Hematopoietic multipotent progenitor cell treated with erythropoietin and hydrocortisone succinate and interleukin-3 and kit ligand, for 17 days (in vitro differentiated cells): ENCODE measurements around the gene WNT3A.
A peak's percentile ranks its signal among the peaks of the same experiment; 100 is the strongest.

Experiments
- DNase-seq: peaks from one replicate; pipeline ENCODE4 v3.0.0-alpha.2; 2015; ENCODE audit warnings: low spot score

The WNT3A gene

DNA sequence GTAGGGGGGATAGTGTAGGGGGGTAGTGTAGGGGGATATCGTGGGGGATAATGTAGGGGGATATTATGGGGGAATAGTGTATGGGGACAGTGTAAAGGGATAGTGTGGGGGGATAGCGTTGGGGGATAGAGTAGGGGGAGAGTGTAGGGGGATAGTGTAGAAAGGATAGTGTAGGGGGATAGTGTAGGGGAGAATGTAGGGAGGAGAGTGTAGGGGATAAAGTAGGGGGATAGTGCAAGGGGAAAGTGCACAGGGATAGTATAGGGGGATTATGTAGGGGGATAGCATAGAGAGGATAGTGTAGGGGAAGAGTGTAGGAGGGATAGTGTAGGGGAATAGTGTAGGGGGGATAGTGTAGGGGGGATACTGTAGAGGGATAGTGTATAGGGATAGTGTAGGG is 63.4 kb downstream of the WNT3A start:
- DNase-seq: no peak

DNA sequence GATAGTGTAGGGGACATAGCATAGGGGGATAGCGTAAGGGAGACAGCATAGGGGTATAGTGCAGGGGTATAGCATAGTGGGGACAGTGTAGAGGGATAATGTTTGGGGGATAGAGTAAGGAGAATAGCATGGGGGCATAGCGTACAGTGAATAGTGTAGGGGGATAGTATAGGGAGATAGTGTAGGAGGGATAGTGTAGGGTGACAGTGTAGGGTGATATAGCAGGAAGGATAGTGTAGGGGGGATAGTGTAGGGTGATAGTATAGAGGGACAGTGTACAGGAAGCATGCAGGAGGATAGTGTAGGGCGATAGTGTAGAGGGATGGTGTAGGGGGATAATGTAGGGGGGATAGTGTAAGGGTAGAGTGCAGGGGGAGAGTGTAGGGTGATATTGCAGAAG is 64.1 kb downstream of the WNT3A start:
- DNase-seq: no peak

DNA sequence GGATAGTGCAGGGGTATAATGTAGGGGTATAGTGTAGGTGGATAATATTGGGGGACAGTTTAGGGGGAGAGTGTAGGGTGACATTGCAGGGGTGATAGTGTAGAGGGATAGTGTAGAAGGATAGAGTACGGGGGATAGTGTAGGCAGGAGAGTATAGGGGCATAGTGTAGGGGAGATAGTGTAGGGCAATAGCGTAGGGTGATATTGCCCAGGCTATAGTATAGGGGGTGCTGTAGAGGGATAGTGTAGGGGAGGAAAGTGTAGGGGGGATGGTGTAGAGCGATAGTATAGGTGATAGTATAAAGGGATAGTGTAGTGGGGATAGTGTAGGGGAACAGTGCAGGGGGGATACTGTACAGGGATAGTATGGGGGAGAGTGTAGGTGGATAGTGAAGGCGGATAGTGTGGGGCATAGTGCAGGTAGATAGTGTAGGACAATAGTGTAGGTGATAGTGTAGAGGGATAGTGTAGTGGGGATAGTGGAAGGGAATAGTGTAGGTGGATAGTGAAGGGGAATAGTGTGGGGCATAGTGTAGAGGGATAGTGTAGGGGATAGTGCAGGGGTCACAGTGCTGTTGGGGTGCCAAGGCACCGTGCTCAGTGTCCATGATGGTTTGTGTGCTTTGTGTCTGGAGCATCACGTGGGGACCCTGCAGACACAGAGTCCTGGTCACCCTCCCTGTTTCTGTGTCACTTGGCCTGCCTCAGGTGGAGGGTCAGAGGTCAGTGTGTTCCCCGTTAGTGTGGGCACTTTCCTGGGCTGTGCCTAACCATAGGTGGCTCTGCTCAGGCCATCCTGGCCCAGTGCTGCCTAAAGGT is 65.2 kb downstream of the WNT3A start:
- no peak for DNase-seq

DNA sequence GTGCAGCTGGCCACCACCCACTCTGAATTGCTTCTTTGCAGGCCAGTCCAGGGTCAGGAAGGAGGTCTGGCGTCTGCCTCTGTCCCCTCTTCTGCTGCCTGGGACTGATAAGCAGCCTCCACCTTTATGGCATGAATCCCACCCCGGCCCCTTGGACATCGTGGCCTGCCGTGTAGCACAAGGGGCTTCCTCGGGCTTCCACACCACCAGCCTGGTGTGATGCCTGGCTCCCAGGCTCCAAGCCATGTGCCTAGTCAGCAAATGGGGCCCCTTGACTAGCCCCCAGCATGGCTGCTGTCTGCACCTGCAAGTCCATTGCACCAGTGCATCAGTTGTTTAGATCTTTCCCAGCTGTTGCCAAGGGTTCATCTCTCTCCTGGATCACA is 65.9 kb downstream of the WNT3A start:
- DNase-seq: no peak

DNA sequence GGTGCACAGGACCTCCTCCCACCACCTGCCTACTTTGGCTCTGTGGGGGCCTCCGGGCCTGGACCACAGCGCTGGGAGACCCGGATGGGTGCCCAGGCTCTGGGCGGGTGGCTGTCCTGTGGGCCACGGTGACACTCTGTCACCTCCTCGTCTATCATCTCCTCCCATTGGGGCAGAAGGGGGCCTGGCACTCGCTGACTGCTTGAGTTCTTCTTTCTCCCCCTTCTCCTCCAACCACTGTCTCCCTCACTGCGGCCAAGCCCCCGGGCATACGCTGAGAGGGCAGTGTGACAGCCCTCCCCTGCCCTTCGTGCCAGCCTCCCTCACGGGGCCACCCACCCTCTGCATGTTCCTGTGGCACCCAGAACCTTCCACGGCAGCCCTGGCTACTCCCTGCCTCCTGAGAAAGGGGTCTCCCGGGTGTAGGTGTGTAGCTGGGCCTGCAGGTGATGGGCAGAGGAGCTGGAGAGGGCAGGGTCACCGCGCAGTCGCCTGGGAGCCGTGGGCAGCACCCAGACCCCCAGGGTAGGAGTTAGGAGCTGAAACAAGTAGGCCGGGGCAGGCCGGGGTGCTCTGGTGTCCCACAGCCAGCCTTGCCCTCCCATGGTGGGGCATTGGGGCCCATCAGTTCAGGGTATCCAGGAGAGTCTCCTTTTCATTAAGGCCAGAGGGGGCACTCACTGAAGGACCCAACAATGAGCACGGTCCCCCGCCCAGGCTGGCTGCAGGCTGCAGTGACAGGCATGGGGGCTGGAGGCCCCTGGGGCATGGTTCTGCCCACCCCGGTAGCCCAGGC is 66.5 kb downstream of the WNT3A start:
- DNase-seq: no peak

DNA sequence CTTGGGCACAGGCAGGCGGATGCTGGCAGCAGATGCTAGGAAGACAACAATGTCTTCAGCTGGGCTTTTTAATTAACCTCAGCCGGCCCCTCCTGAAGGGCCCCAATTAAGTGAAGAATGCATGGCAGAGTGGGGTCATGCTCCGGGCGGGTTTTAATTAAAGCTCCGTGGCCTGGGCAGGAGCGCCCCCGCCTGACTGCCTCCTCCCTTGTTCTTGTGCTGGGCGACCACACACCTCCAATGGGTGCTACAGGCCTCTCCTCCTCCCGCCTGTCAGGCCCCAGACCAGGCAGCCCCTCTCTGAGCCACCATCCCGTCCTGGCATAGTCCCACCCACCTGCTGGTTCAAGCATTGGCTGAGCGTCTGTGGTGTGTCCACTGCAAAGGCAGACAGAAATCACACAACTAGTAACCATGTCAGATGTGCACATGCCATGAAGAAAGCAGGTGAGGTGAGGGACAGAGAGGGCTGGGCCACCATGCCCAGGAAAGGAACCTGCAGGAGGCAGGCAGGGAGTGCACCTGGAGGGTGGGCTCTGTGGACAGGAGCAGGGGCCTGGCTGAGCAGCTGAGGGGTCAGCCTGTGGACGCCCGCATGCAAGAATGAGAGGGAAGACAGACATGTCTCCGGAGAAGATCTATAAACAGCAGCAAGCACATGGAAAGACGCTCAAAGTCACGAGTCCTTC is 67.2 kb downstream of the WNT3A start:
- no peak for DNase-seq

DNA sequence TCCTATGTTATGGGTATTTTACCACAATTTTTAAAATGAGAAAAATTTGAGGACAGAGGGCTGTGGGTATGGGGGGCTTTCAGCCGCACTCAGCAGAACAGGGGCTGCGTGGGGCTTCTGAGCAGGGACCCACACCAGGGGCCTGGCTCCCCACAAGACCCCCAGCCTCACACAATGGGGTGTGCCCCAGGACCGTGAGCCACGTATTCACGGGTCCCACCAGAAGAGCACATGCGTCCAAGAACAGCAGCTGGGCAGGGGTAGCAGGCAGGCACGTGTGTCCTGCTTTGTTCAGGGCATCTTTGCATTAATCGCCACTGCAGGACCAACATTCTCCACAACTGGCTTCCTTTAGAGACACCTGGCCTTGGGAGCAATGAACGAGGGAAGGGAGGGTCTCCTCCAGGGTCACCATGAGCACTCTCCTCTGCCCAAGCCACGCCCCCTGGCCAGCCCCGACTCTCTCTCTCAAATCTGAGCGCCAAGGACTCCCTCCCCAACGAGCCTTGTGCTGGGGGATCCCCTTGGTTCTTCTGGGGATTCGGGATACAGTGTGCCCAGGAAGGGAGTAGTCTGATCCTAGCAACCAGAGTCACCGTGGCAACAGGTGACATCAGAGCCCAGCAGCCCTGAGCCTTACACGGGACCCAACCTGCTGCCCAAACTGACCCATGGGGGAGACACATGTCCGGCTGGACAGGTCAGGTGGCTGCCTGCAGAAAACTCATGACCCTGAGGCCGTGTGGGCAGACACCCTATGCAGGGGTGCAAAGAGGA is 68.3 kb downstream of the WNT3A start:
- DNase-seq: no peak

DNA sequence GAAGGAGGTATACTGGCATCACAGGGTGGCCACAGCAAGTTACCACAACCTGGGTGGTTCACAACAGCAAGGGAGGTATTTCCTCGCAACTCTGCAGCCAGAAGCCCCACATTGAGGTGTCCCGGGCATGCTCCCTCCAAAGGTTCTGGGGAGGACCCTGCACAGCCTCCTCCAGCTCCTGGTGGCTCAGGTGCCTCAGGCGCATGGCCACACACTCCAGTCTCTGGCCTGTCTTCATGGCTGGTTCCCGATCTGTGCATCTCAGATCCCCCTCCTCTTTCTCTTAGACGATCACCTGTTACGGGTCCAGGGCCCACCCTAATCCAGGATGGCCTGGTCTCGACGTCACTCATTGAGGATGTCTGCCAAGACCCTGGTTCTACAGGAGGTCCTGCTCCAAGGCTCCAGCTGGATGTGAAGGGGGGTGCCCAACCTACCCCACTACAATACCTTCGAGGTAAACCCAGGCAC is 69.0 kb downstream of the WNT3A start:
- DNase-seq: no peak

DNA sequence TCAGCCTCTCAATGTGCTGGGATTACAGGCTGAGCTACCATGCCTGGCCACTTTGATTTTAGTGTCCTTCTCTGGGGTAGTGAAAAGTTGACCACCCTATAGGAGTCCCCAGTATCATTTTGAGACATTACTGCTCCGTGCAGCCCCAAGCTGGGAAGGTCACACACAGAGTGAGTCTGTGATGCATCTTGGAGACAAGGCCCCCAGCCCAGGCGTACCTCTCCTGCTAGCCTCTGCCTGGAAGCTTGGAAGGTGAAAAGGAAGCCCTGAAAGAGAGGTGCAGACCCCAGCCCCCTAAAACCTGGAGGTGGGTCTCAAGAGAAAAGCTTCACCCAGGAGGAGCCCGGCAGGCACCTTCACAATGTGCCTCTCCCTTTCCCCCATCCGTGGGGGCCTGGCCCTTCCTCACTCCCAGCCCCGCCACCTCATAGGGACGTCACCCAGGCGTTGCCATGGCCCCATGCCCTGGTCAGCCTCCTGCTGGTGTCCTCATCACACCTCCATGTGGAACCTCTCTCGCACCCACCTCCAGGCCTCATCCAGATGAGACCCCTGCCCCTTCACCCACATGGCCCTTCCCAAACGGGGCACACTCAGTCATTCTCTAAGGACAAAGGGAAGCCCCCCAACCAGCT is 70.1 kb downstream of the WNT3A start:
- DNase-seq: no peak

DNA sequence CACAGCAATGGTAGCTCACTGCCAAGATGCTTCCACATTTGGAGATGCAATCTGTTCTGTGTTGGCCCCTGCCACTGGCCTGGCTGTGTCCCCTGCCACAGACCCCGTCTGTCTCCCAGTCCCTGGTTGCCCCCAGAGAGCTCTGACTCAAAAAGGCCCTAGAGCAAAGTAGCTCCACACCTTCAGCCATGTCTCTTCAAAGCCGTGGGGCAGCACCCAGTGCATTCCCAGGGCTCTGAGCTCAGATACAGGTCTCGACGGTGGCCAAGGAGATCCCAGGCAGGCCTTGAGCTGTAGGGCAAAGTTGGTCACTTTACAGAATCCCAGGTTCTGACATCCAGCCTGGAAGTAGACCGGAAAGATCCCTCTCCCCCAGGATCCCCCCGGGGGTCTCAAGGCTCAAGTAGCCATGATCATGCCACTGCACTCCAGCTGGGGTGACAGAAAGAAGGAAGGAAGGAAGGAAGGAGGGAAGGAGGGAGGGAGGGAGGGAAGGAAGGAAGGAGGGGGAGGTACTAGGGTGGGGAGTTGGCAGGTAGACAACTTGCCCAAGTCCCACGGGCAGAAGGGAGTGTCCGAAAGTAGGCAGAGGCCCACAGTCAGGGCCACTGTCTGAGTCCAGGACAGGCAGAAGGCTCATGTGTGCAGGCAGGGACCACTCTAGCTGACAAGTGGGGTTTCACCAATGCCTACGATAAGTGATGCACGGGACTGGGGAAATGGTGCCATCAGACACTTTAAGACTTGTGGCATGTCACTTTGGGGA is 71.0 kb downstream of the WNT3A start:
- DNase-seq: no peak

DNA sequence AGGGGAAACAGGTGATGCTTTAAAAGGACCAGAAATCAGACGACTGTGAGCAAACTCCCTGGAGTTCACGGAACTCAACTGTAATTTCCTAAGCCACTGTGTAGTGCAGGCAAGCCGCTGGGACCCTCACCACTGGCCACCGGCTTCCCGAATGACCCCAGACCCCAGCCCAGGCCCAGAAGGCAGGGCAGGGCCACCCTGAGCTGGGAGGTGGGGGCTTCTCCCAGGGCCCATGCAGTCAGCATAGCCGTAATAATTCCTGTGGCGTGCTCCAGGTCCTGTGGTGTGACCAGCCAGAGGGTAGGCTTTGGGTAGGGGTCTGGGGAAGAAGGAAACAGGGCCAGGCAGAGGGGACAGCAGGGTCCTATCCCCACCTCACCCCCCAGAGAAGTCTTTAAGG is 72.2 kb downstream of the WNT3A start:
- no peak for DNase-seq

DNA sequence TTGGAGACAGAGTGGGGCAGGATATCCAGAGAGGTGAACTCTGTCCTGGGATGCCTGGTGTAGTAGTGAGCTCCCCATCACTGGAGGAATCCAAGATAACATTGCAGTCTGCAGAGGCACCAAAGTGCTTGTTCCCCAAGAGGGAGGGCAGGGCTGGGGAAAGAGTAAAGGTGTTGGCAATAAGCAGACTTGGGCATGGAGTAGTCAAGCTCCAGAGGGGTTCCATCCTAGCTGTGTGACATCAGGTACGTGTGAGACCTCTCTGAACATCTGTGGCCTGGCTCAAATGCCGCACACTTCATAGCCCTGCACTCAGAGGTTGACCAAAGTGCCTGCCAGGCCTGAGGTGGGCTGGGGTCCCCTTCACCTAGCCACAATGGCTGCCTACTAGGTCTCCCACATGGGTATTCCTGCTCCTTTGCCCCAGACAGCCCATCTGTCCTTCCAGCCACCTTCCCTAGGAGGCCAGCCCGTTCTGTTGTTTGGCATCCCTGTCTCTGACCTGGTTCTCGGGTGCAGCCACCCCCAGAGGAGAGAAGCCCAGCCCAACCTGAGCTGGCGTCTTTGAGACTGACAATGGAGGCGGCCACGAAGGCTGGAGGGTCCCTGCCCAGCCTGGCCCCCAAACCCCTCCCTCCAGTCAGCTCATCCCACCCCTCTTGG is 72.9 kb downstream of the WNT3A start:
- no peak for DNase-seq

DNA sequence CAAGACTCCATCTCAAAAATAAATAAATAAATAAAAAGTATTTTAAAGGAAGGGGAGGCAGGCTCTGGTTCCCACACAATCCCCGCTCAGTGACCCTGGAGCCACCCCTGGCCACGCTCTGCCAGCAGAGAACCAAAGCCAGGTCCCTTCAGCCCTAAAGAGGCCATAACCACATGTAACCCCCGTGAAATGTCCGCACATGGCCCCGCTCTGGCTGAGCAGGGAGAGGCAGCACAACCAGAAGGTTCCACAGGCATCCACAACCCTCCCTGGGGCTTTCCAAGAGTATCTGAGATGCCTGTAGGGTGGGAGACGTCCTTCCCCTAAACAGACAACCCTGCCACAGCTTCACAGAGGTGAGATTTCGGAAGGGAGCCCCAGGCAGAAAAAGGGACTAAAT is 74.3 kb downstream of the WNT3A start:
- DNase-seq: no peak

DNA sequence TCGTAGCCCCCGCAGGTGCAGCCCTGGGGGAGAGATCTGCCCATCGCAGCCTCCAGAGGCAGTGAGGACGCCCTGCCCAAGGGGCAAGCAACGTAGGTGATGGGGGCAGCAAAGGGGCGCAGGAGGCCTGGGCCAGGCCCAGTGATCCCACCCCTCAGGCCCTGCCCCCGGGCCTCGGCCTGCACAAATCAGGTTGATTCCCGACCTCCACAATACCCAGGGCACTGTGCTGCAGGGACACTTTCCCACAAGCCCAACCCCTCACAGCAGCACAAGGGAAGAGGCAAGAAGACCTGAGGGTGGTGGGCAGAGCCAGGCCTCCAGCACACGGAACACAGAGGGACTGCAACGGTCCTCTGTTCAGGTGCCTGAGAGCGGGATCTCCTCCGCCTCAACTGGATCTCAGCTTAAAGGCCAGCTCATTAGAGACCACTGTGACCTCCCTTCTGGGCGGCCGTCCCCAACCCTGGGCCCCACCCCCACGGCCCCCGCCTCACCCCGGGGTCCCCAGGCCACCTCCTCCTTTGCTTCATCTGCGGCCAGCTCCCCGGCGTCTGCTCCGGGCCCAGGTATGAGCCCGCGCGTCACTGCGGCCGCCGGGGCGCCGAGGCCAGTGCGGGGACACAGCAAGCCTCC is 74.9 kb downstream of the WNT3A start:
- DNase-seq: no peak

DNA sequence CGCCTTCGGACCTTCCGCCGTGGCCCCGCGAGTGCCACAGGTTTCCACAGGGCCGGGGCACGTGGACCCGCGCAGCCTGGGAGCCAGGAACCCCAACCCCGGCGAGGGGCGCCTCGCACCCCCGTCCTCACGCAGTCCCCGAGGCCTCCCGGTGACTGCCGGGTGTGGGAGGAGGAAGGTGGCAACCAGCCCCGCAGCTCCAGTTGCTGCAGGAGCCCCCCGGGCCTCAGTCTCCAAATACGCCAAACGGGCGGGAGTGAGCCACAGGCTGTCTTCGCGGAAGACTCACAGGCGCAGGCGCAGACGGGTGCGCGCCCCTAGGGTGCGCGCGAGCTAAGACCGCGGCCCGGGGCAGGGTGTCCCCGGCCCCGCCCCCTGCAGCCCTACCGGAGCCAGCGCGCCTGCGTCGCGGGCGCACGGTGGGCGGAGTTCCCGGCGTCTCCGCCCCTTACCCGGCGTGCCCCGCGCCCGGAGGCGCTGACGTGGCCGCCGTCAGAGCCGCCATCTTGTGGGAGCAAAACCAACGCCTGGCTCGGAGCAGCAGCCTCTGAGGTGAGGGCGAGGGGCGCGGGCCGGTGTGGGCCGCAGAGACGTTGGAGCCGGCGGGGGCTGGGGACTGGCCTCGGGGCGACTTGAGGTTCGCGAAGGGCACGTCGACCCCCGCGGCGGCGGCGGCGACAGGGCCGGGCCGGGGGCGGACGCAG is 75.6 kb downstream of the WNT3A start, which contains the start of gene ARF1:
Gene ARF1 (plus strand): TSS at position 495 of the 704 bp plus-strand sequence. CDS start 14,407 bp downstream, outside the sequence.
- peak; percentile 97 for DNase-seq

DNA sequence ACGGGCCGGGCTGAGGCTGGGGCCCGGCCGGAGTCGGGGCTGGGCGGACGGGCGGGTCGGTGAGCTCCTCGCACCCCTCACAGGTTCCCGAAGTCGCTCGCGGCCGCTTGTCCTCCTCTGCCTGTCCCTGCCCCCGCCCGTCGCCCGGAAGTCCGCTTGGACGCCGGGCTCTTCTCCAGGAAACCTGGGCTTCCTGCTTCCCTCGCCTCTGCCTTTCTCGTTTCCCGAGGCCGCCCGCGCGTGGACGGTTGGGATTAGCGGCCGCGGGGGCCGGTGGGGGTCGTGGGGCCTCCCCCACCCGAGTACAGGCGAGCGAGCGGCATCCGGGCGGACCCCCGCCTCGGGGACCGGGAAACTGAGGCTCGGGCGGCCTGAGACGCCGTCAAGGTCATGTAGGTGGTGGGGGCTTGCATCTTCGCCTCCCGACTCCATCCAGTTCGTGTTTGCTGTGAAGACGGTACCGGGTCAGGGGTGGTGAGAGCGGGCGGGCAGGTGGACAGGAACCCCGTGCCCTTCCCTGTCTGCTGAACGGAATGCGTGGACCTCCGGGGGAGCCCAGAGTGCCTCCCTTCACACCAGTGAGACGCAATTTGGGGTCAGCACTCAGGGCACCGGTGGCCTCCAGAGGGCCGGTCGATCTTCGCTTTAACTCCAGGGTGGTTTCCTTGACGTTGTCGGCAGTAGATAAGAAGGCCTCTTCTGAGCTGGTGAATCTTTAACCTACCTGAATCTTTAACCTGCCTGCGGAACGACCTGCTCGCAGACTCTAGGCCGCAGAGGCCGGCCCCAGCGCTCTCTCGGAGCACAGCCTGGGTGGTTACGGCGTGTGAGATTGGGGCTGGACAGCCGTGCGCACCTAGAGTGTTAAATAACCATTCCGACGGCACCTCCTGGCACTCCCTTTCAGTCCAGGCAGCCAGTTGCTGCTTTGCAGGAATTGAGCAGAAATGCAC is 76.4 kb downstream of the WNT3A start:
- DNase-seq: peak; percentile 74

DNA sequence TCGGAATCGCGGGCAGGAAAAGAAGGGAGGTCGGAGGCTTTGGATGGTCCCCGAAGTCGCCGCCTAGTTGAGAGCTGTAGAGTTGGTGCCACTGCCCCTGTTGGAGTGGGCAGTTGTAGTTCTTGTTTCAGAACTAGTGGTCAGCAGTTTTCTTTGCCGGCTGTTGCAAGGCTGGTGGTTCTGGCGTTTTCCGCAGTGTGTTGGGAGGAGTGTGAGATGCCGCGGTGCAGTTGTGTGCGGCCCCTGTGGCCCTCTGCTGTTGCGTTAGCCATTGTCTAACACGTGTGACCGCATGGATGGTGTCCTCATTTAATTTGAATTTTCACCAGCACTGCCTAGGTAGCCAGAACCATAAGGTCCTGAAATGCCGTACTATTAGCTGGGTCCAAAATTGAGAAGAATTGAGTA is 77.1 kb downstream of the WNT3A start:
- DNase-seq: peak; percentile 31

DNA sequence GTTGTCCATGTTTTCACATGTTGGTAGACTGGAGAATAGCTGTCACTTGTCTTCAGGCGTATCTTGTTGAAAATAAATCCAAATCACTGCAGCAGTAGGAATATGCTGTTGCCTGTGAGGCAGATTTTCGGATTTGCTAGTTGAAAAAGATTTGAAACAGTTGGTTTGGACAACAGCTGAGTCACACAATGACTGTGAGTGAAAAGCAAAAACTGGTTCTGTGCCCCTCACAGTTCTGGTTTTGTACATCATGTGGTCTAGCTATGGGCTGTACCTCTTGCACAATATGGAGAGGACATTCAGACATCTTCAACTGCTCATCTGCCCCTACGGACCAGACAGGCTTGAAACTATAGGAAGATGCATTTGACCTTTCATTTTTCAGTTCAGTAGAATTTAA is 77.5 kb downstream of the WNT3A start:
- DNase-seq: peak; percentile 48
